NCI-H1417 treated with DMSO at 0.1 percent for 48 hours (cell line): ENCODE measurements around the gene TUBA3E.
"Not testable (repeated sequence)": the region's sequence is repeated elsewhere in the genome, so short reads cannot be mapped to it uniquely, and the experiment has no call there.

Source experiments
- DNase-seq: peaks from one replicate; lab custom pipeline; 2025; lab: John Stamatoyannopoulos, UW

Gene TUBA3E

DNA sequence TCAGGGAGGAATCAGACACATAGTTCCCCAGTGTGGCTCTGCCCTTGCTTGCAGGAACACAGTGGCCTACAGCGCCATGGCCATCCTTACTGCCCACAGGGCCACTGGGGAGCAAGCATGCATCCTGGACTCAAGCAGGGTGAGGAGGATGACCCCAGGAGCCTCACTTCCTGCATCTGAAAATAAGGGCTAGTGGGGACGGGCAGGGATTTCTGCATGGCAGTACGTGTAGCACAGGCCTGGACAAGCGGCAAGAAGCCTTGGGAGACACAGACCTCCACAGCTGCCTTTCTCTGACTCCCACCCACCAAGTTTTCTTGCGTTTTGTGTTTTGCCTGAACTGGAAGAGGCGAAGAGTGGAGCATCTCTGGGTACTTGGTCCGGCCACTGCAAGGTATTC, 35.8 kb downstream of the TUBA3E start:
- not testable (repeated sequence) for DNase-seq

DNA sequence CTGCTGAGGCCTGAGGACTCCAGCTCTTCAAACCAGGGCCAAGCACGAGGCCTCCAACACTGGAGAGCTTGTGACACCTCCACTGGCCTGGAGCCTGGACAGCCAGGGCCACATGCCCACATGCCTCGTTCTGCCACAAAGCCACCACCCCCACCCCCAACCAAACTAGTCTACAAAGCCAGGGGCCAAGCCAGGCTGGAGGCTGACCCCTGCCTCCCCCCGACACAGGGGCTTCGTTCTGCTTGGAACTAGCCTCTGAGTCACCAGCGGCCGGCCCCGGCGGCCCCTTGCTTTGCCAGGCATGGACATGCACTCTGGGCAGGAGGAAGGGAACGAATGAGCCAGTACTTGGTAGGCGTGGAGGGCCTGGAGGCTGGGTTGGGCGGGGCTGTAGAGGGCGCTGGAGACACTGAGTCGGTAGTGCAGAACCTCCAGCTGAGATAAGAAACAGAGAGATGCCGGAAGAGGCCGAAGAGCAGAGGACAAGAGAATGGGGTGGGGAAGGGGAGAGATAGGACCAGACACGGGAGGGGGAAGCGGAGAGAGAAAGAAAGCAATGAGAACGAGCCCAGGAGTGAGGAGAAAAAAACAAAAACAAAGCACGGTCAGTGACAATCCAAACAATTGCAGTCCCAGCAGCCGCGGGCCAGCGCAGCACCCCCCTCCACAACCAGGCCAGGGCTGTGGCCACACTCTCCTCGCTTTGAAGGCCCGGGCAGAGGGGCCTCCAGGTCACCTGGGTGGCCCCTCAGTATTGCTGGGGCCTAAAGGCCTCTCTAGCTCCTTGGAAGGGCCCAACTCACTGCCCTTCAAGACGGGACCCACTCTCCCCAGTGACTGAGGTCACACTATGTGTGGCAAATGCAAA, 37.2 kb downstream of the TUBA3E start:
- DNase-seq, result not testable (repeated sequence)

DNA sequence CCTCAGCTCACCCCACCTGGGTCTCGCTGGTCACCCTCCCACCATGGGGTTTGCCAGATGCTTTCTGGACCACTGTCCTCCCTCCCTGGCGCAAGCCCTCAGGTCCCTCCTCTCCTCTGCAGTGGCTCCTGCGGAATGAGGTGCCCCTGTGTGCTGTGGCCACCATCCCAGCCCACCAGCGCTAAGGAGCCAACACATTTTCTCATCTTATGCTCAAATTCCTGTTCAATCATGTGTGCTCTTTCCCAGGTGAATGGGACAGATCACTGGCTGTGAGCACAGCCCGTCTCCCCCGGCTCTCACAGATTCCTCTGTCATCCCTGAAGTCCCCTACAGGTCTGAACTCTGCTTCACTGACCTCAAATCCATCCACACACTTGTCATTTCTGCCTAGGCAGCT, 38.1 kb downstream of the TUBA3E start:
- DNase-seq, result no peak

DNA sequence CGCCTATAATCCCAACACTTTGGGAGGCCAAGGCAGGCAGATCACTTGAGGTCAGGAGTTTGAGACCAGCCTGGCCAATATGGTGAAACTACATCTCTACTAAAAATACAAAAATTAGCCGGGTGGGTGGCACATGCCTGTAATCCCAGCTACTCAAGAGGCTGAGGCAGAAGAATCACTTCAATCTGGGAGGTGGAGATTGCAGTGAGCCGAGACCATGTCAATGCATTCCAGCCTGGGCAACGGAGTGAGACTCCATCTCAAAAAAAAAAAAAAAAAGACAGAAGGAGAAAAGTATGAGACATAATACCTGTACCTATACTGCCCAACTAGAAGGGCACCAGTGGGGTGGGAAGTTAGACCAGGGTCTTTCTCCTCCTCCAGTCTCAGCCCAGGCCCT, 38.9 kb downstream of the TUBA3E start:
- not testable (repeated sequence) for DNase-seq

DNA sequence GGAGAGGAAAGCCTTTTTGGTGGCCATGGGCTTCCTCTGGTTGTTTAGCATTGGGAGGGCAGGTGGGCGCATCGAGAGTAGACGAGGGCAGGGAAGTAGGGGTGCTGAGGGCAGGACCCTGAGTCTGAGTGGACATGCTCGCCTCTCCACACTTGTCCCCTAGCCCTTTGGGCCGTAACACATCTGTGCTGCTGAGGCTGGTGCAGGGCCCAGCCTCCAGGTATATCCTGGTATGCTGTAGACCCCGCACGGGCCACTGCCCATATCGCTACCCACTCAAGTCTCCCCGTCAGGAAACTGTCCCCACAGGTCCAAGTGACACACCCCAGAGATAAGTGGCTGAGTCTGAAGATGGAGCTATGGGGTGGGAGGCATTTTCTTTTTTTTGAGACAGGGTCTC, 39.6 kb downstream of the TUBA3E start:
- no peak for DNase-seq

DNA sequence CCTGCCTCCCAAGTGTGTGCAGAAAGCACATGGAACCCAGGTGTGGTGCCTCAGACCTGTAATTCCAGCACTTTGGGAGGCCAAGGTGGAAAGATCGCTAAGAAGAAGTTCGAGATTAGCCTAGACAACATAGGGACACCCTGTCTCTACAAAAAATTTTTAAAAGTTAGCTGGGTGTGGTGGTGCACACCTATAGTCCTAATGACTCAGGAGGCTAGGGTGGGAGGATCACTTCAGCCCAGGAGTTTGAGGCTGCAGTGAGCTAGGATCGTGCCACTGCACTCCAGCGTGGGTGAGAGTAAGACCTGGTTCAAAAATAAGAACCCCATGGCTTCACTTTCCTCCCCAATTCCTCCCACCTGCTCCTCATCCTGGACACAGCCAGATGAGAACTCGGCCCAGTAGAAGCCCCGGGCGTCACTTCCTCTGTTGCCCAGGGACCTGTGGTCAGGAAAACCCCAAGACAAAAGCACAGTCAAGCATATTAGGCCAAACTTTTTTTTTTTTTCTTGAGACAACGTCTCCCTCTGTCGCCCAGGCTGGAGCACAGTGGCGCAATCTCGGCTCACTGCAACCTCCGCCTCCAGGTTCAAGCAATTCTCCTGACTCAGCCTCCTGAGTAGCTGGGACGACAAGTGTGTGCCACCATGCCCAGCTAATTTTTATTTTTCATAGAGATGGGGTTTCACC, 40.3 kb downstream of the TUBA3E start:
- not testable (repeated sequence) for DNase-seq

DNA sequence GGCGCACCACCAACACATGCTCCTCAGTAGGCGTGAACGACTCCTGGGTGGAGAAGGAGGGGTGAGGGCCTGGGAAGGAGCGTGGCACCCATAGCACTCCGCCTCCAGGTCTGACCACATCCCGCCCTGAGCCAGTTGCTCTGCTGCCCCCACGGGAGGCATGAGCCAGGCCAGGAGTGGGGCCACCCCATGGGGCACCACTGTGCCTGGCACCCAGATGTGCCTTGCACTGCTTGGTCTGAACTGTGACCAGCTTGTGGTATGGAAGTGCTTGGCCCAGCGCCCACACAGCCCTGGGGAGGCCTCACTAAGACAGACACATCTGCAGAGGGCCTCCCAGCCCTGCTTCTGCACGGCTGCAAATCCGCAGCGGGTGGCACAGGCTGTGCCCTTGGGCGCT, 40.9 kb downstream of the TUBA3E start:
- DNase-seq, result not testable (repeated sequence)

DNA sequence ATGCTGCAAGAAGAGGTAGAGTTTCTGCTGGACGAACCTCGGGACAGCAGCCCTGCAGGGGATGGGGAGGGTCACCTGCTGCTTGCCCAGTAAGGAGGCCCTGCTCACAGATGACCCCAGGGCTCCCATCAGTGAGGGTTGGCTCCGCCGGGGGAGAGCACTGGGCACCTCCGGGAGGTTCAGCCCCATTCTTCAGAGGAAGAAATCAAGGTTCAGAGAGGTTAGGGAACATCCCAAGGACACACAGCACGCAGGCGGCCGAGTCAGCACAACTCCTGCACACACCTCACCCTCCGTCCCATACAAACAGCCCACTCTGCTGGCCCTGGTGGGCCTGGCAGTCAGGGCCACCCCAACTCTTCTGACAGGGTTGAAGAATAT, 41.6 kb downstream of the TUBA3E start:
- no peak for DNase-seq

DNA sequence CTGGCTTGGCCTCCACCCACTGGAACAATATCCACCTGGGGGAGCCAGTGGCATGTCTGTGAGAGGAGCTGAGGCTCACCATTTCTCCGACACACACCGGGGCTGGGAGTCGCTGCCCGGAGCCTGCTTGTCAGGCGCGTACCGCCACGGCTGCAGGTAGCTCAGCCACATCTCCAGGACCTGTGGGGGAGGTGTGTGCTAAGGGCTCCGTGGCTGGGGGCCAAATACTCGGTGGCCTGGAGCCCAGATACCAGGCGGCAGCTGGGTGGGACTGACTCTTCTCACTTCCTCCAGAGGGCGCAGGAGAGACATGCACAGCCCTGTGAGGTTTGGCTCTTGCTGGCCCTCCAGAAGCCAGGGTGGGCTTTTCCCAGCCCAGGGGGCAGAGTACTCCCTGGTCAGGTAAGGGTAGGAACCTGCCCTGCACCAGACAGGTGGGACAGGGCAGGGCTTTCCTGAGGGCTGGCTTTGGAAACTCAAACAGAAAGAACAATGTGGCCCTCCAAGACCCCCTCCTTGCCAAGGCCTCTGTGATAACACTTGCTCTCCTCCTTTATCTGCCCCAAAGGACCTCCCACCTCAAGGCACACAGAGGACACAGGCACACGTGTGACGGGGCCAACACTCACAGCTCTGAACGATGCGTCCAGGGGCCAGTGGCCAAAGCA, 42.1 kb downstream of the TUBA3E start:
- DNase-seq, result not testable (repeated sequence)

DNA sequence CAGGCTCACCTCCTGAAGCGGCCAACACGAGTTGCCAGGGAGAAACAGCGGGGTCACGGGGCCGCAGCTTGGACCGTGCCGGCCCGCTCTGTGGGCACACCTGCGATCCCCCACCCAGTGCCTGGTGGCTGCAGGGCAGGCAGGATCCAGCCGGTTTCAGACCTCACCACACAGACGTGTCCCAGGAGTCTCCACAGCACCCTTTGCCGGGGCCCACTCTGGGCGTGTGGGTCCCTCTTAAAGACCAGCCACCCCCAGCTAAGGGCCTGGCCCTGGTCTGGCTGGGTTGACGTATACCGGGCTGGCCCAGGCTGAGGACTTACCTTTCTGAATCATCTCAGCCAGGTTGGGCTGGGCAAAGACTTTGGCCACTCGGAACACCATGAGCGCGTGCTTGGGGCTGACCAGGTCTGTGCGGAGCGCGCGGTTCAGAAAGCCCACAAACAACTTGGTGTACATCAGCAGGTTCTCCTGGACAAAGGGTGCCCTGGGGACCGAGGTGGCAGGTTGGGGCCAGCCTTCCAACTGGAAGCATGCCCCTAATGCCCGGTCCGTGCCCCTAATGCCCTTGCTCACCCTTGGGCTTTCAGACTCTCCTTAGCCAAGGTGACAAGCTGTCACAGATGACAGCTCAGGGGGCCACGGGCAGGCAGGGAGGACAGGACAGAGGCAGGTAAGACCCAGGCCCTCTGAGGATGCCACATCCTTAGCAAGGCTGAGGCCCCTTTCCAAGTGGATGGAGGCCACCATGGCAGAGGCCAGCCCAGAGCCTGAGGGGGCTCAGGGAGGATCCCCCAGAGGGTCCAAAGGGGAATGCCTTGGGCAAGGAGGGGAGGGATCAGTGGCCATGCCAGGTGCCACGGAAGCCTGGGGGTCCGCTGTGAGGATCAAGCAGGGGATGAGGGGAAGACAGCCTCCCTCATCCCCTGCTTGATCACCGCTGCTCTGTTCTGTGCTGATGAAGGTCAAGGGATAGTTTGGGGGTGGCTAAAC, 43.2 kb downstream of the TUBA3E start:
- no peak for DNase-seq

DNA sequence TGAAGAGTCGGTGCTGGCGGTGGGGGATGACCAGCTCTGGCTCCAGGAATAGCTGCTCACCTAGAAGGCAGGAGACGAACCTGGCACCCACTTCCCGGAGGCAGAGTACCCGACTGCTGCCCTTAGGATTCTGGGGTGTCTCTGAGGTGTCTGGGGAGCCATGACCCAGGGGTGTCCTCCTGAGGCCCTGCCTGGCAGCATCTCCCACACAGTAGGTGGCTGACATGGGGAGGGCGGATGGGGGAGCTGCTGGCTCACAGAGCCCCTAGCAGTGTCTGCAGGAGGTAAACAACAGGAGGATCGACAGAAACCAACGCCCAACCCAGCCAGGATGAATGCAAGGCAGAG, 43.8 kb downstream of the TUBA3E start:
- DNase-seq, result not testable (repeated sequence)

DNA sequence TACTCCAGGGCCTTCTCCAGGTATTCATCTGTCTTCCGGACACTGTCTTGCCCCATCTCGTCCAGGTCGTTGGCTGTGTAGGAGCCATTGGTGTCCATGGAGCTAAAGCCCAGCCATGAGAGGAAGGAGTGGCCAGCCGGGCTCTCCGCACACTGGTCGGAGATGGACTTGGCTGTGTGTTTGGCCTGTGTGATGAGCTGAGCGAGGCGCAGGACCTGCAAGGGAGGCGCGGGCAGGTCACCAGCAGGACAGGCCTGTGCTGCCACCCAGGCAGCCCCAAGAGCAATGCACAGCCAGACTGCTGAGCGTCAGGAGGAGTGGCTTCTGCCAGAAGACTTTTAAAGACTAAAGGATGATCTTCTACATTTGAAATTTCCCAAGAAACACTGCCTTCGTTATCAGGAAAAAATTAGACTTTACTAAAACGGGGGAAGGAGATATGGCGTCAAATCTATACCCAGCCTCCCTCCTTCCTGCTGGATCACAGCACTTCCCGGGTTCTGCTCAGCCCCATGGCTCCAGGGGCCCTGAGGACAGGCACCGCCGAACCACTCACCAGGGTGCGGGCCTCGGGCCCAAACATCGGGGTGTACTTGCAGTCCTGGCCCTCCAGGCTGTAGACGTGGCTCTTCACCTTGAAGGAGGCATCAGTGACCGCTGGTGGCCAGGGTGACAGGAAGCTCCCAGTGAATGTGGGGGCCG, 44.4 kb downstream of the TUBA3E start:
- DNase-seq, result not testable (repeated sequence)

DNA sequence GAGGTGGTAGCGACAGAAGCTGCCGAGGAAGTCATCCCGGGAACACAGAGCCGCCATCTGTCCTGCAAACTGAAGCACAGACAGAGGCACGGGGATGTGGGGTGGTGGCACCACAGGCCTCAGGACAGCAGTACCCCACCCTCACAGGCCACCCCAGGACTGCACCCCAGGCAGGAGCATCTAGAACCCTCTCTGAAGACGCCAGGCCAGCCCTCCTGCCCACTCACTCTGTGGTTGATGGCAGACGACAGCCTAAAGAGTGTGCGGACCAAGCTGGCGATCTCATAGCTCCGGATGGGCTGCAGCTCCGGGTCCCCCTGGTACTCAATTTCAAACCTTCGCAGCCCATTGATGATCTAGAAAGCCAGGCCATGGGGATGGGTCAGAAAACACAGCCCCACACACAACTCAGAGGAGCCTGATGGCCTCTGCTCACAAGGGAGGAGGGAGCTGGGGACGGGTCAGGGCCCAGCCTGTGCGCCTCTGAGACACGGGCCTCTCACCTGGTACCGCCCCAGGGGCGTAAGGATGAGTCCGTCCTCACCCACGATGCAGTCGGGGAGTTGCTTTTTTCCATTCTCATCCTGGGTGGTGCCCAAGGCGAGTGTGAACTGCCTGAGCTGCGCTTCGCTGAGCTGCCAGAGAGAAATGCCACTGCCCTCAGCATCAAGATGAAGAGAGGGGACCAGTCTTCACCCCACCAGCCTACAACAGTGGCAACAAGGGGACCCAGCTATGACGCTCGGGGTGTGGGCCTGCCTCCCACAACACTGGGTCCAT, 45.2 kb downstream of the TUBA3E start:
- no peak for DNase-seq

DNA sequence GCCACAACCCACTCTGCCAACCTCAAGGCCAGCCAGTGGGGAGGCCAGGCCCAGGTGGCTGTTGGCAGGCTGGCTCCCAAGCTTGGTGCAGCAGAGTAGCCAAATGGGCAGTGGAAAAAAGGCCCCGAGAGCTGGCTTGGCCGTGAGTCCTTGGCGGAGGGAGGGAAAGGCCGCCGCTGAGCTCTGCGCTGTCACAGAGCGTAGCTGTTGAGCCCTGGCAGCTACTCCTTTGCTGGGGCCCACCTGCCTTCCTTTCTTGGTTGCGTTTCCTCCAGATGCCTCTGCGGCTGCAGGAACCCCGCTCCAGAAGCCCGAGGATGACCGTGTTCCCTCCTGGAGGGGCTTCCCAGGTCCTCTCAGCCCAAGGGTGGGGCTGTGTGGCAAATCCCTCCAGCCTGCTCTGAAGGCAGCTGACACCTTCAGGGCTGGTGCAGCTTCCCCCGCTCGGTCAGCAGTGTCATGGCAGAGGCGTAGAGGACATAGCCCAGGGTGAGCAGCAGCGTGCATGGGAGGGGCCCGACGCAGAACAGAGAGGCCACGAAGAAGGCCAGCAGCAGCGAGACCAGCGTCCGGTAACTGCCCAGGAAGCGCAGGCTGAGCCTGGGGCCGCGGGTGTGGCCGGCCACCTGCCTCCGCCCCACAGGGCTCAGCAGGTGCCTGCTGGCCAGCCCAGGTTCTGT, 46.0 kb downstream of the TUBA3E start:
- not testable (repeated sequence) for DNase-seq

DNA sequence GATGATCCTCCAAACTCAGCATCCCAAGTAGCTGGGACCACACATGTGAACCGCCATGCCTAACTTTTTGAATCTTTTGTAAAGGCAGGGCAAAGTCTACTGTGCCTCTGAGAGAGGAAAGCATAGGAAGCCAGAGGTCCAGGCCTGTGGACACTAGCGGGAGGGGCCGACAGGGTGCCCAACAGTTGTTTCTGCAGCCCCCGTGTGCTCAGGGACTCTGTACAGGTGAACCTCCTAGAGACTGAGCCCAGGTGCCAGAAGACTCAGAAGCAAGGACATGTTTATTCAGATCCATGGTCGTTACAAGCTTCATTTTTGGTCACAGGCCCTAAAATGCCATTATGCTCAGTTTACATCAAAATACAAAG, 47.1 kb downstream of the TUBA3E start:
- not testable (repeated sequence) for DNase-seq

DNA sequence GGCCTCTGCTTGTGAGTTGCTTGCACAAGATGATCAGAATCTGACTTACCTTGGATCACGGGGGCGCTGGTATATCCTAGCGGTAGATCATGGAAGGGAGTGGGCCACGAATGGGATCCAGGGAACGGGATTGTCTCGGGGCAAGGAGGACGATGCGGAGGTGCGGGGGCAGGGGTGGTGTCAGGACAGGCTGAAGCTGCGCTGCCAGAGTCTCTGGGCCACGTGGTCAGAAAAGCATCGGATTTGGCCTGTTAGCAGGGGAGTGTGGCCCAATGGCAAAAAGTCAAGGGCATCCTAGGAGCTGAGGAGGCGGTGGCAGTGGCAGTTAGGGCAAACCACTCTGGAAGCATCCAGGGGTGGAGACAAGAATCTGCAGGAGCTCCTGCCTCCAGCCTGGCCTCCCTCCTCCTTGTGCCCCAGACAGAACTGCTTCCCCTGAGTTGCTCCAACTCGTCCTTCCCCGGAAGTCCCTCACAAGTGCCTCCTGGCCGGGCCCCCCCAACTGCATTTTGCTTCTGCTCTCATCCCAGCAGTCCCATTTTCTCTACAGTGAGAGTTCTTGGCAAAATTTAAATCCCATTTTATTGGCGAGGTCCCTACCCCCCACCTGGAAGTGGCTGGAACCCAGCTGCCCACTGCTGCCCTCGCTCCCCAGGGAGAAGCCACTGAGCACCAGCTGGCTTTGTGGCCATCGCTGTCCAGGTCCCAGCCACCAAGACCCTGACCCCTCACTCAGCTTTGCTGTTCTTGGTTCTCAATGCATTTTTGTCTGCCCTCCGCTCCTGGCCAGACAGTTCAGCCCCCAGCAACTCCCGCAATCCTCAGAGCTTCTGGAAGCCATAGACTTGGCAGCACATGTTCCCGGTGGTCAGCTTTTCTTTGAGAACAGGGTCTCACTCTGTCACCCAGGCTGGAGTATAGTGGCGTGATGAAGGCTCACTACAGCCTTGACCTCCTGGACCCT, 47.8 kb downstream of the TUBA3E start:
- no peak for DNase-seq

DNA sequence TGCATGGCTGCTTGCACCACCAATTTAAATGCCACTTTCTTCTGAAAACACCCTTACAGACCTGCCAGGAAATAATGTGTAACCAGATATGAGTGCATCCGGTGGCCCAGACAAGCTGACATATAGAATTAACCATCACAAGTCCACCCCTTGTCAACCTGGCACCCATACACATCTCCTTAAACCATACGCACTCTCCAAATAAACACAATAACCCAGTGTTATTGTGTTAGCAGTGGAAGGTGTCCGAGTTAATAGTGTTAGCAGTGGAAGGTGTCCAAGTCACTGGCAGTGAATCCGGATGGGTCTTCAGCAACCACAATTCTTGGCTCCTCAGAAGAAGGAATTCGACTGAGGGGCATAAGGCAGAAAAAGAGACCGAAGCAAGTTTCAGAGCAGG, 49.7 kb downstream of the TUBA3E start:
- not testable (repeated sequence) for DNase-seq

DNA sequence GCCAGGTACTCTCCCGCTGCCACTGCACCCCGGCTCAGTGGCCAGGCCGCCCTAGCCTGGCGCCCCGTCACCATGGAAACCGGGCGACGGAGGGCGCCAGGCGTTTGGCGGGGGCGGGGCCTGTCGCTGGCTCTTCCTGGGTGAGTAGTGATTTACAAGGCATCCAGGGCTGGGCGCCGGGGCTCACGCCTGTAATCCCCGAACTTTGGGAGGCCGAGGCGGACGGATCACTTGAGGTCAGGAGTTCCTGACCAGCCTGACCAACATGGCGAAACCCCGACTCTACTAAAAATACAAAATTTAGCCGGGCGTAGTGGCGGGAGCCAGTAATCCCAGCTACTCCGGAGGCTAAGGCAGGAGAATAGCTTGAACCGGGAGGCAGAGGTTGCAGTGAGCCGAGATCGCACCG, 53.2 kb downstream of the TUBA3E start, which contains the start of gene CCDC74B:
TSS of gene CCDC74B (minus strand) at position 107 of the 409 bp plus-strand sequence. CDS start 116 bp downstream, outside the sequence.
- not testable (repeated sequence) for DNase-seq
